Skeletal muscle satellite cell (primary cell): ENCODE data around the gene MXI1.
A peak's percentile ranks its signal among the peaks of the same experiment; 100 is the strongest.
"Not testable (repeated sequence)": the region's sequence is repeated elsewhere in the genome, so short reads cannot be mapped to it uniquely, and the experiment has no call there.

Experiments
- H3K27me3 ChIP-seq: 2 replicates; pipeline ENCODE4 v1.7.0; 2013; ENCODE audit warnings: low read length; ENCODE audit not compliant: control insufficient read depth, insufficient read depth
- H3K36me3 ChIP-seq: 2 replicates; pipeline ENCODE4 v1.7.0; 2013; ENCODE audit warnings: mild to moderate bottlenecking, control low read depth, low read length; ENCODE audit not compliant: insufficient read depth
- H3K4me1 ChIP-seq: 2 replicates; pipeline ENCODE4 v1.7.0; 2013; ENCODE audit warnings: low read length; ENCODE audit not compliant: control insufficient read depth, insufficient read depth
- H3K4me2 ChIP-seq: 2 replicates; pipeline ENCODE4 v1.7.0; 2013; ENCODE audit warnings: mild to moderate bottlenecking, low read length
- H3K4me3 ChIP-seq: 2 replicates; pipeline ENCODE4 v1.7.0; 2013; ENCODE audit warnings: low read length
- H3K9ac ChIP-seq: 2 replicates; pipeline ENCODE4 v1.7.0; 2013; ENCODE audit warnings: mild to moderate bottlenecking, low read depth, low read length, moderate library complexity
- H3K9me3 ChIP-seq: replicated peaks from 2 replicates; pipeline ENCODE4 v1.7.0; 2013; ENCODE audit warnings: mild to moderate bottlenecking, control low read depth, low read length

MXI1 gene

GRCh38 chr10:110269374-110270318 lies 62.2 kb downstream of the MXI1 start:
- H3K9me3 ChIP-seq: no peaks in the 10 kb centered on the region
- H3K27me3 ChIP-seq: no peaks in the 10 kb centered on the region
- peak overlapping the region; percentile 14 for H3K9ac ChIP-seq
- H3K4me2 ChIP-seq: peak overlapping the region; percentile 76
- no peaks in the 10 kb centered on the region for H3K36me3 ChIP-seq
- H3K4me1 ChIP-seq: peaks cover 22% of the 10 kb centered on the region
- H3K4me3 ChIP-seq: peak overlapping the region; percentile 48

DNA sequence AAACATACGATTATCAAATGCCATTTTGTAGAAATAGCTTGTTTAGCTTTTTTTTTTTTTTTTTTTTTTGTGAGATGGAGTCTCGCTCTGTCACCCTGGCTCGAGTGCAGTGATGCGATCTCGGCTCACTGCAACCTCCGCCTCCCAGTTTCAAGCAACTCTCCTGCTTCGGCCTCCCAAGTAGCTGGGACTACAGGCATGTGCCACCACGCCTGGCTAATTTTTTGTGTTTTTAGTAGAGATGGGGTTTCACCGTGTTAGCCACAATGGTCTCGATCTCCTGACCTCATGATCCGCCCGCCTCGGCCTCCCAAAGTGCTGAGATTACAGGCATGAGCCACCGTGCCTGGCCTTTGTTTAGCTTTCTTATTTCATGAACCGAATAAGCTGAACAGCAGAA lies 65.6 kb downstream of the MXI1 start:
- H3K4me3 ChIP-seq, H3K4me2 ChIP-seq, H3K9ac ChIP-seq, H3K27me3 ChIP-seq, H3K9me3 ChIP-seq, H3K36me3 ChIP-seq: not testable (repeated sequence)
- H3K4me1 ChIP-seq: peaks cover 22% of the 10 kb centered on the region

- Histone ChIP-seq H3K4me3 (no peak overlapping the region), H3K4me1 (peaks cover 22% of the 10 kb centered on the region), H3K27me3 (no peaks in the 10 kb centered on the region), H3K36me3 (no peaks in the 10 kb centered on the region), H3K4me2 (no peak overlapping the region), H3K9ac (no peak overlapping the region), H3K9me3 (no peaks in the 10 kb centered on the region)
Observed at GRCh38 chr10:110273474-110273873, 66.1 kb downstream of the MXI1 start.

DNA sequence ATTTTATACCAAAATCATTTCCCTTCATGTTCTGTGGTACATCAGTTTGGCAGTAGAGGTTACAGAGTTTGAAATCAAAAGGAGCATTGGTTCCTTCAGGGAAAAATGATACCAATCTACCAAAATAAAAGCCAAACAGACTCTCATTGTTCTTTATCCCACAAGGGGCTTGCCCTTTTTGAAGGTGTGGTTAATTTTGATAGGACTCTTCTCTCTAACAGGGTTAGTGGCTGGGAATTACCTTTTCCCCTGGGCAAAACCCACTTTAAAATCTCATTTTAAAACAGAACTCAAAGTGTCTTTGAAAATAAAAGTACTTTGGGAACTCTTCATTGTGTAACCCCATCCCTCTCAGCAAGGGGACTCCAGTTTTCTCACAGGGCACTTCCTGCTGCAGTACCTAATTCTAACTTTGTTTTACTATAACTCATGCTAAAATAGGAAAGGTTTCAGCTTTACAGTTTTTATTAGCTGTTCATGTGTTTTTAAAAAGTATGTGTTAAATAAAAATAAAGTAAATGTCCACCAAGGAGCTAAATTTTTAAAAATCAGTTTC lies 66.7 kb downstream of the MXI1 start:
- H3K4me1 ChIP-seq: peaks cover 18% of the 10 kb centered on the region
- no peaks in the 10 kb centered on the region for H3K9me3 ChIP-seq
- H3K36me3 ChIP-seq: no peaks in the 10 kb centered on the region
- H3K9ac ChIP-seq: no peak overlapping the region
- H3K4me3 ChIP-seq: no peak overlapping the region
- no peaks in the 10 kb centered on the region for H3K27me3 ChIP-seq
- H3K4me2 ChIP-seq: no peak overlapping the region

DNA sequence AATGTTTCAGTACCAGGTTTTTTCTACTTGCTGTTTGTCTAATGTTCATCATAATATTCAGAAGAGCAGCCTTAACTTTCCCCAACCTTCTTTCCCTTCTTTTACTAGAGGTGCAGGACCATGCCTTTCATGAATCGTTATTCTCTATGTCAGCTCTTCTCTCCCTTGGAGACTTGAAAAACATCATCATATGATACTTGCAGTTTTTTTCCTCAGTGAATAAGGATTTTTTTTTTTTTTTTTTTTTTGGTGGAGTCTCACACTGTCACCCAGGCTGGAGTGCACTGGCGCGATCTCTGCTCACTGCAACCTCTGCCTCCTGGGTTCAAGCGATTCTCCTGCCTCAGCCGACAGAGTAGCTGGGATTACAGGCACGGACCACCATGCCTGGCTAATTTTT lies 67.2 kb downstream of the MXI1 start:
- H3K27me3 ChIP-seq: no peaks in the 10 kb centered on the region
- no peaks in the 10 kb centered on the region for H3K36me3 ChIP-seq
- H3K9ac ChIP-seq: no peak overlapping the region
- H3K4me2 ChIP-seq: no peak overlapping the region
- H3K4me3 ChIP-seq: no peak overlapping the region
- peaks cover 15% of the 10 kb centered on the region for H3K4me1 ChIP-seq
- no peaks in the 10 kb centered on the region for H3K9me3 ChIP-seq

DNA sequence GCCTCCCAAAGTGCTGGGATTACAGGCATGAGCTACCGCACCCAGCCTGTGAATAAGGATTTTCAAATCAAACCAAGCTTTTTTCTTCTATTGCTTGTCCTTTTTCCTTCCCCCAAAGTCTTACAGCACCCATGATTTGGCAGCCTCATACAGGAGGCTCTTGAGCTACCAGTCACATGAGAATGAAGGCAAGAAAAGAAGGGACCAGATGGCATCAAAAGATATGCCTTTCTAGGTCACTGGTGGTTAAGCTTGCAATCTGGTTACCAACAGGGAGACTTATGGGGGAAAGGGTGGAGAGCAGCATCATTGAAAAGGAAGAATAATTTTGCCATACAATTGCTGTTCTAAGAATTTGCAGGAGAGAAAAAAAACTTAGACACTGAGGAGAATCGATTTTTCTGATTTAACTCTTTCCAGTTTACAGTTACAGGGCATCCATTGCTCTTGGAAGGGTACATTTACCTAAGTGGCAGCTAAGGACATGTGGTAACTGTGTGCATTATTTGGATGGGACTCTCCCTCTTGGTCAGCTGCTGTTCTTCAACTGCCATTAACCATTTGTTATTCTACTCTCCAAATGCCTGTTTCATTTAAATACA lies 67.8 kb downstream of the MXI1 start:
- Histone ChIP-seq H3K9ac (no peak overlapping the region), H3K4me1 (peaks cover 11% of the 10 kb centered on the region), H3K36me3 (no peaks in the 10 kb centered on the region), H3K4me3 (no peak overlapping the region), H3K4me2 (no peak overlapping the region), H3K9me3 (no peaks in the 10 kb centered on the region), H3K27me3 (no peaks in the 10 kb centered on the region)

DNA sequence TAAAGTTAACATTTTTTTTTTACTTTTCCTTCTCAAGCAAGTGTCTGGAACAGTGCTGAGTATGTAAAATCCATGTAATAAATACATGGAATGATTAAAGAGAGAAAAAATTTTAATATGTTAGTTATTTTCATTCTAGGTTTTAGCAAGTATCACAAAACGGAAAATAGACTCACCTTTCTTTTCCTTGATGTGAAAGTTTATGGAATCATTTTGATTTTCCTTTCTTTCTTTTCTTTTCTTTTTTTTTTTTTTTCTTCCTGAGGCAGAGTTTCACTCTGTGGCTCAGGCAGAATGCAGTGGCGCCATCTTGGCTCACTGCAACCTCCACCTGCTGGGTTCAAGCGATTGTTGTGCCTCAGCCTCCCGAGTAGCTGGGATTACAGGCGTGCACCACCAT lies 69.2 kb downstream of the MXI1 start:
- H3K9me3 ChIP-seq: no peaks in the 10 kb centered on the region
- no peaks in the 10 kb centered on the region for H3K27me3 ChIP-seq
- no peak overlapping the region for H3K4me2 ChIP-seq
- H3K9ac ChIP-seq: no peak overlapping the region
- no peak overlapping the region for H3K4me3 ChIP-seq
- no peaks in the 10 kb centered on the region for H3K36me3 ChIP-seq
- H3K4me1 ChIP-seq: peaks cover 11% of the 10 kb centered on the region

DNA sequence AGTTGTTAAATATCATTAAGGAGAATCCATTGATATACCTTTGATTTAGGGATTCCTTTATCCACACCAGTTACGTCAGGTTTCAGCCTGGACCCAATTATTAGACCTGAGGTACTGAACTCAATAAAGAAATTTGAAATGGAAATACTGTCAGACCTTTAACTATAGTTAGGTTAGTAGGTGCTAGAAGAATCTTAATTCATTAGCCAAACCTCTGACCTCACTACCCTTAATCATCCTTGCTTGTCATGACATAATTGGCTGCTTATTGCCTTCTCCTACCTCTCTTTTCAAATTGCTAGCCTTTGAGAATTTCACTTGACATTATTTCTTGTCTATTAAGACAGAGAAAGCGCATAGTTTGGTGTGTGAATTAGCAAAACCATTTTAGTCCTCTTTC lies 70.2 kb downstream of the MXI1 start:
- H3K4me1 ChIP-seq: peaks cover 11% of the 10 kb centered on the region
- H3K4me2 ChIP-seq: no peak overlapping the region
- H3K4me3 ChIP-seq: no peak overlapping the region
- no peaks in the 10 kb centered on the region for H3K9me3 ChIP-seq
- no peak overlapping the region for H3K9ac ChIP-seq
- H3K36me3 ChIP-seq: no peaks in the 10 kb centered on the region
- no peaks in the 10 kb centered on the region for H3K27me3 ChIP-seq

- H3K27me3 ChIP-seq: no peaks in the 10 kb centered on the region
- H3K4me2 ChIP-seq: peak overlapping the region; percentile 68
- peaks cover 4% of the 10 kb centered on the region for H3K4me1 ChIP-seq
- H3K36me3 ChIP-seq: no peaks in the 10 kb centered on the region
- no peaks in the 10 kb centered on the region for H3K9me3 ChIP-seq
- H3K4me3 ChIP-seq: peak overlapping the region; percentile 25
- H3K9ac ChIP-seq: peak overlapping the region; percentile 32
Observed at GRCh38 chr10:110278562-110279406, 71.4 kb downstream of the MXI1 start.

- no peaks in the 10 kb centered on the region for H3K9me3 ChIP-seq
- H3K9ac ChIP-seq: peak overlapping the region; percentile 32
- H3K36me3 ChIP-seq: no peaks in the 10 kb centered on the region
- H3K4me1 ChIP-seq: peaks cover 3% of the 10 kb centered on the region
- H3K27me3 ChIP-seq: no peaks in the 10 kb centered on the region
- peak overlapping the region; percentile 25 for H3K4me3 ChIP-seq
- peak overlapping the region; percentile 68 for H3K4me2 ChIP-seq
Observed at GRCh38 chr10:110279407-110279986, 72.1 kb downstream of the MXI1 start.

GRCh38 chr10:110284262-110284661 lies 76.9 kb downstream of the MXI1 start:
- Histone ChIP-seq H3K4me1 (peaks cover under 1% of the 10 kb centered on the region), H3K9ac (no peak overlapping the region), H3K4me3 (no peak overlapping the region), H3K36me3 (peaks cover 24% of the 10 kb centered on the region), H3K4me2 (no peak overlapping the region), H3K27me3 (no peaks in the 10 kb centered on the region), H3K9me3 (no peaks in the 10 kb centered on the region)
